Right cardiac atrium (tissue), 5 donors: ENCODE results near the gene ARFGAP1. TPM values are rescaled to one million over a fixed set of nuclear protein-coding genes. Genes with fewer than 3 reads are reported as not detected.

Experiments used
- ATAC-seq, 2 donors: fragments of 200-7000 bp; cut with Tn5 transposase; one replicate each; pipeline versions ENCODE4 v1.8.0 to v1.9.1; 2020; ENCODE audit warnings: moderate library complexity in 2 of 2, mild to moderate bottlenecking in 1 of 2
- DNase-seq, 3 donors: peaks; one replicate each; pipeline ENCODE4 v3.0.0-alpha.2; 2020
- H3K27ac ChIP-seq: one replicate; pipeline ENCODE4 v1.5.1; 2013; ENCODE audit warnings: mild to moderate bottlenecking, low read length, control low read depth, moderate library complexity
- H3K27me3 ChIP-seq: one replicate; pipeline ENCODE4 v1.6.1; 2013; ENCODE audit not compliant: control insufficient read depth, insufficient read depth
- H3K4me1 ChIP-seq: one replicate; pipeline ENCODE4 v1.6.1; 2013; ENCODE audit warnings: low read length; ENCODE audit not compliant: control insufficient read depth, insufficient read depth
- H3K4me3 ChIP-seq: one replicate; pipeline ENCODE4 v1.5.1; 2013; ENCODE audit warnings: low read length, control low read depth
- H3K9me3 ChIP-seq: one replicate; pipeline ENCODE4 v1.6.1; 2013; ENCODE audit warnings: low read length; ENCODE audit not compliant: control insufficient read depth
- WGBS: extraction: QIAGEN DNeasy Blood & Tissue Kit; methylation state at CpG from one replicate; pipeline ENCODE4 v1.1.7; 2013; 5-methylcytosine and 5-hydroxymethylcytosine counted together
- intact Hi-C, 4 donors: fragments of 100-400 bp; cut with DNase I; formaldehyde crosslinking; loops; one replicate each; pipeline versions ENCODE4 v1.11.0 to v1.14.0; 2022 to 2023
- polyA plus RNA-seq: library from polyadenylated mRNA; stranded (reverse); fragments of 200-250 nt; gene quantifications from one replicate; pipeline ENCODE4 v1.2.3, GENCODE V29; 2013
- total RNA-seq, 4 donors: library from RNA; stranded (reverse); fragmentation: NEBNext Ultra II Directional; extraction: Animal tissue kit (Norgen Biotek cat#: 25700); gene quantifications; one replicate each; pipeline ENCODE4 v1.2.1, GENCODE V29; 2021
- donor health status: healthy with polysubstance abuse.
- donor health status: DM: no; HTN: yes; CAD: no.
- donor health status: DM: no; HTN: no; CAD: no.
- donor health status: DM: no; HTN: yes; CAD: no; lungs with severe emphysema.
- donor health status: DM: yes; HTN: yes; CAD: no.

The ARFGAP1 gene
- total and polyA plus RNA-seq, 5 donors: 36.9 to 50.7 (median 39.9) TPM

- peak; percentile 73 to 90 (median 87) for DNase-seq
- Histone ChIP-seq H3K9me3 (no peaks in the 10 kb centered on the region), H3K27me3 (no peaks in the 10 kb centered on the region), H3K27ac (no peak overlapping the region), H3K4me1 (no peaks in the 10 kb centered on the region), H3K4me3 (no peak overlapping the region)
- ATAC-seq: peak; percentile 31 to 49
- intact Hi-C loops: no loop called here
- 59% methylated on average over 22 of the region's 22 CpGs for WGBS
Observed at GRCh38 chr20:63312690-63313348, 40.2 kb downstream of the ARFGAP1 start.

- H3K27me3 ChIP-seq: no peaks in the 10 kb centered on the region
- intact Hi-C loops: no loop called here
- H3K4me3 ChIP-seq: no peak overlapping the region
- whole genome bisulfite sequencing: 79% methylated on average over 25 of the region's 25 CpGs
- H3K4me1 ChIP-seq: no peaks in the 10 kb centered on the region
- DNase-seq: peak in 2 of 3 donors; percentile 42 to 59
- no peak for ATAC-seq
- no peaks in the 10 kb centered on the region for H3K9me3 ChIP-seq
- H3K27ac ChIP-seq: no peak overlapping the region
Observed at GRCh38 chr20:63313349-63314014, 40.9 kb downstream of the ARFGAP1 start.

GRCh38 chr20:63314015-63314471 lies 41.4 kb downstream of the ARFGAP1 start:
- intact Hi-C loops: no loop called here
- Histone ChIP-seq H3K9me3 (no peaks in the 10 kb centered on the region), H3K4me3 (no peak overlapping the region), H3K27me3 (no peaks in the 10 kb centered on the region), H3K27ac (no peak overlapping the region), H3K4me1 (no peaks in the 10 kb centered on the region)
- DNase-seq (peak in 2 of 3 donors; percentile 16 to 60), ATAC-seq (no peak)
- WGBS: 68% methylated on average over 9 of the region's 9 CpGs

- 85% methylated on average over 21 of the region's 21 CpGs for WGBS
- Histone ChIP-seq H3K9me3 (no peaks in the 10 kb centered on the region), H3K27me3 (no peaks in the 10 kb centered on the region), H3K27ac (no peak overlapping the region), H3K4me1 (no peaks in the 10 kb centered on the region), H3K4me3 (no peak overlapping the region)
- ATAC-seq (no peak), DNase-seq (peak in 2 of 3 donors; percentile 11 to 27)
- intact Hi-C loops: no loop called here
Observed at GRCh38 chr20:63314566-63315239, 42.1 kb downstream of the ARFGAP1 start.

GRCh38 chr20:63315240-63315689 lies 42.7 kb downstream of the ARFGAP1 start:
- H3K4me1 ChIP-seq: no peaks in the 10 kb centered on the region
- H3K27me3 ChIP-seq: no peaks in the 10 kb centered on the region
- H3K4me3 ChIP-seq: no peak overlapping the region
- H3K27ac ChIP-seq: no peak overlapping the region
- ATAC-seq (no peak), DNase-seq (peak in 2 of 3 donors; percentile 42 to 53)
- 67% methylated on average over 15 of the region's 15 CpGs for WGBS
- H3K9me3 ChIP-seq: no peaks in the 10 kb centered on the region
- intact Hi-C loops: no loop called here

- no peaks in the 10 kb centered on the region for H3K27me3 ChIP-seq
- no peaks in the 10 kb centered on the region for H3K9me3 ChIP-seq
- H3K27ac ChIP-seq: no peak overlapping the region
- H3K4me1 ChIP-seq: no peaks in the 10 kb centered on the region
- ATAC-seq (no peak), DNase-seq (peak in 2 of 3 donors; percentile 43 to 59)
- H3K4me3 ChIP-seq: no peak overlapping the region
- WGBS: 83% methylated on average over 31 of the region's 31 CpGs
- intact Hi-C loops: no loop called here
Observed at GRCh38 chr20:63315731-63316491, 43.3 kb downstream of the ARFGAP1 start.

GRCh38 chr20:63316502-63316921 lies 43.9 kb downstream of the ARFGAP1 start:
- WGBS: 82% methylated on average over 14 of the region's 14 CpGs
- Histone ChIP-seq H3K4me1 (no peaks in the 10 kb centered on the region), H3K27me3 (no peaks in the 10 kb centered on the region), H3K27ac (no peak overlapping the region), H3K9me3 (no peaks in the 10 kb centered on the region), H3K4me3 (no peak overlapping the region)
- intact Hi-C loops: no loop called here
- DNase-seq: peak in 2 of 3 donors; percentile 15 to 56
- no peak for ATAC-seq

GRCh38 chr20:63317061-63317460 lies 44.4 kb downstream of the ARFGAP1 start:
- Histone ChIP-seq H3K4me1 (no peaks in the 10 kb centered on the region), H3K27ac (no peak overlapping the region), H3K9me3 (no peaks in the 10 kb centered on the region), H3K27me3 (no peaks in the 10 kb centered on the region), H3K4me3 (no peak overlapping the region)
- 85% methylated on average over 6 of the region's 6 CpGs for WGBS
- intact Hi-C loops: no loop called here
- DNase-seq (peak in 1 of 3 donors; percentile 5), ATAC-seq (no peak)

GRCh38 chr20:63317601-63318291 lies 45.1 kb downstream of the ARFGAP1 start:
- Histone ChIP-seq H3K9me3 (no peaks in the 10 kb centered on the region), H3K27ac (no peak overlapping the region), H3K4me3 (no peak overlapping the region), H3K4me1 (no peaks in the 10 kb centered on the region), H3K27me3 (no peaks in the 10 kb centered on the region)
- DNase-seq: peak in 1 of 3 donors; percentile 4
- intact Hi-C loops: no loop called here
- ATAC-seq: no peak
- WGBS: 84% methylated on average over 18 of the region's 18 CpGs
